COLO829 (cell line): ENCODE measurements around the gene TXNIP.
A peak's percentile ranks its signal among the peaks of the same experiment; 100 is the strongest.

Experiments used
- DNase-seq: peaks from one replicate; pipeline ENCODE4 v3.0.0; 2012; ENCODE audit warnings: low spot score

Gene TXNIP

GRCh38 chr1:145985502-145986439, 10.6 kb downstream of the TXNIP start:
- no peak for DNase-seq

GRCh38 chr1:145985129-145985501, 11.3 kb downstream of the TXNIP start:
- DNase-seq: no peak

DNA sequence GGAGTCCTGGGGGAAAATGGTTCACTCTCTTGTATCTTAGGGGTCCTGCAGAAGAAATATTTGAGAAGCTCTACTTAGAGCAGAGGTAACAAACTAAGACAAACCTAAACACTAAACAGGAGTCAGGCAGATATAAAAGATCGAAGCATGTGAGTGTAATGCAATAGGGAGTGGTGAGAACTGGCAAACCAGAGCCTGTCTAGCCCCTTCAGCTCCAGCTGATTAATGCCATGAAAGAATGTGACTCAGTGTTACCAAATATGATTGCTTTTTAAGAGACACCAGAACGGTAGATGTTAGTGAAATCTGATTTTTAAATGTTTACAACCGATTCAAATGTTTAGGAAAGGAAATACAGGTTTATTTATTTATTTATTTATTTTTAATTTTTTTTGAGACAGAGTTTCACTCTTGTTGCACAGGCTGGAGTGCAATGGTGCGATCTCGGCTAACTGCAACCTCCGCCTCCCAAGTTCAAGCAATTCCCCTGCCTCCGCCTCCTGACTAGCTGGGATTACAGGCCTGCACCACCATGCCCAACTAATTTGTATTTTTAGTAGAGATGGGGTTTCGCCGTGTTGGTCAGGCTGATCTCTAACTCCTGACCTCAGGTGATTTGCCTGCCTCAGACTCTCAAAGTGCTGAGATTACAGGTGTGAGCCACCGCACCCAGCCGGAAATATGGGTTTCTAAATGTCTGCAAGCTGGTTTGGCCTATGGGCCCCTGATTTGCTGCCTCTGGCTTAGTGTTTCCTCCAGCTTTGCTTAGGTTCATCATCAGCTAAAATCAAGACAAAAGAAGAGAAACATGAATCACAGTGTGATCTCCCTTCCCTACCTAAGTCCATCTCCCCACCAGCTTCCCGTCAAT, 12.2 kb downstream of the TXNIP start:
- no peak for DNase-seq

- DNase-seq: no peak
Measured at GRCh38 chr1:145983206-145983675, 13.1 kb downstream of the TXNIP start.

GRCh38 chr1:145982010-145982723, 14.2 kb downstream of the TXNIP start:
- DNase-seq: no peak

DNA sequence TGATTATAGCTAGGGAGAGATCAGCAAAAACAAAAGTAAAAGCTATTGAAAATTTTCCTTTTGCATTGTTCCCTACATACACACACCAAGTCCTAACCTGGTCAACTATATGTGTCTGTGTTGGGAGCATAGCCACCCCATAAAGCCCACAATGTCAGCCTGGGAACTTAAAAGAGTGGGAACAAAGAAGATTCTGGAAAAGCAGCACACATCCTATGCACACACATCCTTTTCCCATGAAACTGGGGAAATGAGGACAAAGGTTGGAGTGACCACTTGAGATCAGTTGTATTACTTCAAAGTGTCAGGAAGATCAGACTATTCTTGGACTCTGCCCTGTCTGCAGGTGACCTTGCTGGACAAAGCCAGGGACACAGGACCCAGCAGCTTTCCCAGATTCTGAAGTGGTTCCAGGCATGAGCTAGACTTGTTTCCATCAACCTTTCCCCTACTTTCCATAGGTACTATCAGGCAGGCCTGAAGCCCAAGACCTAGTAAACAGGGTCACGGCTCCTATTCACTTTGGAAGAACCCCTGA, 15.9 kb downstream of the TXNIP start:
- no peak for DNase-seq

DNA sequence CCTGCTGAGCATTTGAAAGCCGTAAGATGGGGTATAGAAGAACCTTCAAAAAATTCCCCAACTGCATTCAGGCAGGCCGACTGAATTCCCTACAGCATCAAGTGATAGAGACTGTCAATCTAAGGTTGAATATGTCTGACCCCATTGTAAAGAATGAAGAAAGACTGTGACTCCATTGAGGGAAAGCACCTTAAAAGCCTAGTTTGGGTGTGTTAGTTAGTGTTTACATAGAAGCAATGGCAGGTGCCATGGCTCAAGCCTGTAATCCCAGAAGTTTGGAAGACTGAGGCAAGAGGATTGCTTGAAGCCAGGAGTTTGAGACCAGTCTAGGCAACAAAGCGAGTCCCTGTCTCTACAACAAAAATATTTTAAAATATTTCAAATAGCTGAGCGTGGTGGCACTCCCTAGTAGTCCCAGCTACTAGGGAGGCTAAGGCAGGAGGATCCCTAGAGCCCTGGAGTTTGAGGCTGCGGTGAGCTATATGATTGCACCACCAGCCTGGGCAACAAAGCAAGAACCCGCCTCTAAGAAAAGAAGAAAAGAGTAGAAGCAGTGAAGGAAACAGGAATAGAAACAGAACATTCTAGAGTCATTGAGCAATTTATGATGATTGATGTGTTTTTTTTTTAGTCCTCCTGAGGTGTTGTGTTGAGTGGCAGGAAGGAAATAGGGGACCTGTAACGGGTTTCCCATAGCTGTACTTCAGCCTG, 16.5 kb downstream of the TXNIP start:
- DNase-seq: no peak

DNA sequence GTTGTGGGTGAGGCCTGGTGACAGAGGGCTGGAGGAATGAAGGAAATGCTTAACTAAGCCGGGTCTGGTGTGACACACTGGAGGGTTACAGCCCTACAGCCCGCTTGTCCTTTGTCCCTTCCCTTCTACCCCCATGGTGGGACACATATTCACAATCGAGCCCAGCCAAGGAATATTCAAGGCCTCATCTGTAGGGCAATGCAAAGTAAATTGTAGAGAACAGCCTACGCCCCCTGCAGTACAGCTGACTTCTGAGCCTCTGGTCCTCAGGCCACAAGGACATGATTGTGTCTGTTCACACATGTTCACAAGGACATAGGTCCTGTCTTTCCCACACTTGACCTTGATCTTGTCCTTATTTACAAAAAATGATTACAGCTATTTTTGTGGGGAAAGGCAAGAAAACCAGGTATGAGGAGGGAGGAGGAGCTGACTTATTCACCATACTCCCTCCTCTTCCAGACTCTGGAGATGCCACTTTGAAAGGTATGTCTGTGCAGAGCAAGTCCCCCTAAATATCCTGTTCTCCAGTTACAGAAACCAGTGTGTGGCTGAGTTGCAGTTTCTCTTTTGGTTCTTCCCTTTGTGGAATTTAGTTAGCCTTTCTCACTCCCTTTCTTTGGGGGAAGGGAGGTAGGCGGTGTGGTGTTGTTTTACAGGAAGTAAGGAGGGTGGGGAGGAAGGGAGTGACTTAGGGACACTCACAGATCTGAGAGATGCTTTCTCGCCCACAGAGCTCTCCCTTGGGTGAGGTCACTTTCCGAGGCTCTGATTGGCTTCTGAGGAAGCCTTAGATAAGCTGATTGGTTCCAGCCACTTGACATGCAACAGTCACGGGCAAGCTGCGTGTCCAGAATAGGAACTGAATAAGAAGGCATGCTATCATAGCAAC, 17.3 kb downstream of the TXNIP start:
- peak; percentile 98 for DNase-seq

GRCh38 chr1:145978471-145978853, 17.9 kb downstream of the TXNIP start:
- DNase-seq: no peak

- peak; percentile 89 for DNase-seq
Measured at GRCh38 chr1:145977486-145978470, 18.6 kb downstream of the TXNIP start.

GRCh38 chr1:145977016-145977415, 19.4 kb downstream of the TXNIP start:
- no peak for DNase-seq

GRCh38 chr1:145975216-145975615, 21.2 kb downstream of the TXNIP start:
- no peak for DNase-seq

- no peak for DNase-seq
Measured at GRCh38 chr1:145974721-145975120, 21.7 kb downstream of the TXNIP start.

DNA sequence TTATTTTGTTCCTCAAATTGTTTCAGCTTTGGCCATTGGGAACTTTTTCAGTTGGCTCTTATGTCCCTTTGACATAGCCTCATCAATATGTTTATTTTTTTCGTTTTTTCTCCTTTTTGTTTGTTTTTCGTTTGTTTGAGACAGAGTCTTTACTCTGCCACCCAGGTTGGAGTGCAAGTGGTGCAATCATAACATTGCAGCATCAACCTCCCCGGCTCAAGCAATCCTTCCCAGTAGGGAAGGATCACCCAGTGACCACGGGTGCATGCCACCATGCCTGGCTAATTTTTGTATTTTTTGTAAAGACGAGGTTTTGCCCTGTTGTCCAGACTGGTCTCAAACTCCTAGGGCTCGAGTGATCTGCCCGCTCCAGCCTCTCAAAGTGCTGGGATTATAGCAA, 23.8 kb downstream of the TXNIP start:
- DNase-seq: no peak

DNA sequence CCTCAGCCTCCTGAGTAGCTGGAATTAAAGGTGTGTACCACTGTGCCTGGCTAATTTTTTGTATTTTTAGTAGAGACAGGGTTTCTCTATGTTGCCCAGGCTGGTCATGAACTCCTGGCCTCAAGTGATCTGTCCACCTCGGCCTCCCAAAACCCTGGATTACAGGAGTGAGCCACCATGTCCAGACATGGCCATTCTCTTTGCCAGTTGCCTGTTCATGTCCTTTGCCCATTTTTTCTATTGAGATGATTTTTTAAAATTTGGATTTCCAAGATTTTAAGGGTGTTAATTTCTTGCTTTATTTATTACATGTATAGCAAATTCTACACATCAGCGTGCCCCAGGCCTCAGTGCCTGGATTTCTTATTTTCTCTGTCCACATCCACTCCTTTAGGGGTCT, 29.1 kb downstream of the TXNIP start:
- DNase-seq: no peak

DNA sequence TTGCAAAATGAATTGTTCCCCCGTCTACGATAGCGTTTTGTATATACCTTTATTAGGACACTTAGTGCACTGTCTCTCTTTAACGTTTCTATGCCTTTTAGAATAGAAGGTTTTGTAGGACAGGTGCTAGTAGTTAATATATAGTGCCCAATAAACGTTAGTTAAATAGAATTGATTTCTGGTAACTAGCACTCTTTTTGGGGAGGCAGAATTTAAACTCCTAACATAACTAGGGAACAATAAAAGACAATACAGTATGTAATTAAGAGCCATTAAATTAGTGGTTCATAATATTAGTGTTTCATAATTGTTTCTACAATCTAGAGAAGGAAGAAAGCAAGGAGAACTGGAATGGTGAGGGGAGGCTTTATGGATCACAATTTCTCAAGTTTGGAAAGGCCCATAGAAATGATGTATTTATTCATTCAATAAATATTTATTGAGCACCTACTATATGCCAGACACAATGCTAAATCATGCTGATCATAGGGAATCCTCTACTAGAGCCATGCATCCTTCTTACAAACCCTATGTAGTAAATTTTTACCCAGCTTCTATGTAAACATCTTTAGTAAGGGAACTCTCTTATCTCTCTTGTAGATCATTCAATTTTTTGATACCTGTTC, 31.1 kb downstream of the TXNIP start:
- no peak for DNase-seq

DNA sequence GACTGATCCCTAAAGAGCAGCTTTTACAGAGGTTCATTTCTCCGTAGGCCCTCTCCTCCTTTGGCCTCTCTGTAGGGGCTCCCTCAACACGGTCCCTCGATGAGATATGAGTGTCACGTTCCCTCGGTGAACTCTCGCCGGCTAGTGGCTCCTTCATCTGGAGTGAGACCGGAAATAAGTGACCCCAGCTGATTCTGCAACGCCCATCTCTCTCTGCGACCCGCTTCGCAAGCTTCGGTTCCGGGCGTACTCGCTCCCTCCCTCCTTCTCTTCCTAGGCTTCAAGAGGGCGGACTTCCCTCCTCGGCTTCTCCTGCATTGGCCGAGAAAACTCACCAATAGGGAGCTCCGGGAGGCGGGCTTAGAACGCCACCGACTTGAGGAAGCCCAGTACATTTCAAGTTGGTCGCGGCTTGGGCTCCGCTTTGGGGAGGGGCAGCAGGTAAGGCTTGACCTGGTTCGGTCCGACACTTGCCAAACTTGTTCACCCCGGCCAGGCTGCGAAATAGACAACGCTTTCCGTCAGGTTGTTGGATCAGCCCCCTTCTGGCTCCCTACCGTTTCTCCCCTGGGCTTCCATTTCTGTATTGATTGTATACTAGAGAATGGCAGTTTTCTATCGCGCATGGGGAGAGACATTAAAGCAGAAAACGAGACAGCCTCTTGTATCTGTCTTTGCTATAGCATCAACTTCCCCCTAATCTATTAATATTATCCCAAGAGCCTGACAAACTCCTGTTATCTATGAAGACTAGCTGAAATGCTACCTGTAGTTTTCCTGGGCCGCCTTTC, 31.9 kb downstream of the TXNIP start, which contains the start of the genes ANKRD34A and POLR3GL:
TSS of gene ANKRD34A (minus strand) at position 248 of the 791 bp plus-strand sequence. CDS start 2,816 bp downstream, outside the sequence.
TSS of gene POLR3GL (plus strand) at position 363 of the 791 bp plus-strand sequence. CDS start 10,176 bp downstream, outside the sequence.
- DNase-seq: peak; percentile 90
